Right renal cortex interstitium (tissue), 3 donors: Measurements from ENCODE around the gene ALDOA. TPM values are rescaled to one million over a fixed set of nuclear protein-coding genes. Genes with fewer than 3 reads are reported as not detected.
"Not testable (repeated sequence)": the region's sequence is repeated elsewhere in the genome, so short reads cannot be mapped to it uniquely, and the experiment has no call there.

Experiments used
- DNase-seq, 3 donors: peaks; one replicate each; pipeline ENCODE4 v3.0.0-alpha.2; 2013; ENCODE audit warnings: low read depth in 3 of 3, low spot score in 2 of 3
- polyA plus RNA-seq, 3 donors: library from polyadenylated mRNA; unstranded; fragments of 120-200 nt; gene quantifications; one replicate each; pipeline ENCODE4 v1.2.1, GENCODE V29; 2013; ENCODE audit not compliant: insufficient read length in 3 of 3

Gene ALDOA
- polyA plus RNA-seq: 100 to 1,000 TPM; 451 to 496 (median 456) TPM

GRCh38 chr16:30065102-30065942 is at the start of gene ALDOA:
Gene ALDOA (plus strand): TSS chr16:30065760. CDS start chr16:30066898, 1,138 bp downstream.
- DNase-seq: peak; percentile 90 to 93 (median 92)

GRCh38 chr16:30016555-30017276 is 48.8 kb upstream of the ALDOA start:
- DNase-seq: no peak

- DNase-seq: no peak
Observed at GRCh38 chr16:30017277-30017656, 48.3 kb upstream of the ALDOA start.

DNA sequence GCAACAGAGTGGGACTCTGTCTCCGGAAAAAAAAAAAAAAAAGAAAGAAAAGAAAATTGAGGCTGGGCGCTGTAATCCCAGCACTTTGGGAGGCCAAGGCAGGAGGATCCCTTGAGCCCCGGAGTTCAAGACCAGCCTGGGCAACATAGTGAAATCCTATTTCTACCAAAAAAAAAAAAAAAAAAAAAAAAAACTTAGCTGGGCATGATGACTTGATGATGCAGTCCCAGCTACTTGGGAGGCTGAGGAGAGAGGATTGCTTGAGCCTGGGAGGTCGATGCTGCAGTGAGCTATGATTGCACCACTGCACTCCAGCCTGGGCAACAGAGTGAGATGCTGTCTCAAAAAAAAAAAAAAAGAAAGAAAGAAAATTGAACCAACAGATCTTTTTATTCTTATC is 47.6 kb upstream of the ALDOA start:
- not testable (repeated sequence) for DNase-seq

GRCh38 chr16:30018731-30019158 is 46.8 kb upstream of the ALDOA start:
- no peak for DNase-seq

- DNase-seq: no peak
Observed at GRCh38 chr16:30022887-30023286, 42.7 kb upstream of the ALDOA start, which contains the start of gene C16orf92. Gene C16orf92 (plus strand): TSS chr16:30023198. CDS start chr16:30023341, 143 bp downstream.

DNA sequence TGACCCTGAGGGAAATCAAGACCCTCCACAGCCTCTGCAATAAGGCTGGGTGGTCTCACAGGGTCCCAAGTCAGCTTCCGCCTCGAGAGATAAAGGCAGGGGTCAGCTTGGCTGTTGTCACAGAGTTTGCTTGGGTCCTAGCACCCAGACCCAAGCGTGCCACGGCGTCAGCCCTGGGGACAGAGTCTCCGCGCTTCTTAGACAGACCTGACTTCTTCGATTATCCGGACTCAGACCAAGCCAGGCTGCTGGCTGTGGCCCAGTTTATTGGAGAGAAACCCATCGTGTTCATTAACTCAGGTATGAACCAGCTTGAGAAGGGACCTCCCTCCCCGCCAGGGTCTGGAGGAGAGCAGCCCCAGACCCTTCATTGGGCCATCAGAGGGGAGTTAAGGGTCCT is 42.0 kb upstream of the ALDOA start:
- DNase-seq: no peak

GRCh38 chr16:30024451-30024850 is 41.1 kb upstream of the ALDOA start:
- no peak for DNase-seq

- no peak for DNase-seq
Observed at GRCh38 chr16:30025156-30025555, 40.4 kb upstream of the ALDOA start.

GRCh38 chr16:30025574-30025973 is 40.0 kb upstream of the ALDOA start:
- no peak for DNase-seq

DNA sequence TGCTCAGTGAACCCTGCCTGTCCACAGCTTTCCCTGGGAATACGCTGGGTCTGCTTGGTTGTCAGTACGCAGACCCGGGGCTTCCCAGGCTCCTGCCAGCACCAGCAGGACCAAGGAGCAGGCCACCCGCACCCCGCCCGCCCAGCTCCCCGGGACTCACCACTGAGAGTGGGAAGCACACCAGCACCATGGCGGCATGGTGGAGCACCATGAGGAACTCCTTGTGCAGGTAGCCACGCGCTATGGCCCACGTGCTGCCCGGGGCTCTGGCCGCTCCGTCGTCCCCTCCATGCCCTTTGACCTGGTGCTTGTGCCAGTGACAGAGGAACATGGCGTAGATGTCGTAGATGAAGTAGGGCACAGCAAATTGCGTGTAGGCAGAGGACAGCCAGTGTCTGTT is 39.1 kb upstream of the ALDOA start:
- no peak for DNase-seq

DNA sequence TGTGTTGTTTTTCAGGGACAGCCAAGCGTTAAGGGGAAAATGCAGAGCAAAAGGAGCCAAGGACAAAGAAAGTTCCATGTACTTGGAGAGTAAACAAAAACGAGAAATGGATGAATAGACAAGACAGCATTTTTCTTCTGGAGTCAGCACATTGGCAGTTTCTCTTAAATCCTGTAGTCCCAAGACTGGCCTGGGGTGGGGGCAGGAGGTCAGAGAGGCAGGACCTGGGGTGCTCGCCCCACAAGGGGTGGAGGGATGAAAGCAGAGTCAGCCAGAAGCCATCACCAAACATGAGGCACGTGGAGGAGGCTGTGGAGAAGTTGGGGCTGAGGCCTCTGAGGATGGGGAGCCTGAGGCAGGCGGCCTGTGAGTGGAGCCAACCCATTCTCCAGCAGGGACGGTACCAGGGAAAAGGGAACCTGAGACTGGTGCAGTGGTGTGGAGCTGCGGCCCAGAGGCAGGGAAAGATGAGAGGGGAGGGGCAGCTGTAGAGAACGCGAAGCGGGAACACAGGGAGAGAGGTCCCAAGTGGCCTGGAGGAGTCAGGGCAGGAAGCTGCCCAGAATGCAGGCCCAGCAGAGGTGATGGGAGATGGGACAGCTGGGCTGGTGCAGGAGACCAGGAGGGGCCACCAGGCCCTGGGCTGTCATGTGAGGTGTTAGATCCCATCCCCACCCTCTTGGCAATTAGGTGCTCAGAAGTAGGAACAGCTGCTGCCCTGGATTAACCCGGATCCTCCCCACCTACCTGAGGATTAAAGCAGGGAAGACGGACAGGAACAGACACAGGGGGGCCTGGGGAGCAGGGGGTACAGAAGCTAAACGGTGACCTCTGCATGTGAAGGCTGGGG is 37.7 kb upstream of the ALDOA start:
- no peak for DNase-seq

DNA sequence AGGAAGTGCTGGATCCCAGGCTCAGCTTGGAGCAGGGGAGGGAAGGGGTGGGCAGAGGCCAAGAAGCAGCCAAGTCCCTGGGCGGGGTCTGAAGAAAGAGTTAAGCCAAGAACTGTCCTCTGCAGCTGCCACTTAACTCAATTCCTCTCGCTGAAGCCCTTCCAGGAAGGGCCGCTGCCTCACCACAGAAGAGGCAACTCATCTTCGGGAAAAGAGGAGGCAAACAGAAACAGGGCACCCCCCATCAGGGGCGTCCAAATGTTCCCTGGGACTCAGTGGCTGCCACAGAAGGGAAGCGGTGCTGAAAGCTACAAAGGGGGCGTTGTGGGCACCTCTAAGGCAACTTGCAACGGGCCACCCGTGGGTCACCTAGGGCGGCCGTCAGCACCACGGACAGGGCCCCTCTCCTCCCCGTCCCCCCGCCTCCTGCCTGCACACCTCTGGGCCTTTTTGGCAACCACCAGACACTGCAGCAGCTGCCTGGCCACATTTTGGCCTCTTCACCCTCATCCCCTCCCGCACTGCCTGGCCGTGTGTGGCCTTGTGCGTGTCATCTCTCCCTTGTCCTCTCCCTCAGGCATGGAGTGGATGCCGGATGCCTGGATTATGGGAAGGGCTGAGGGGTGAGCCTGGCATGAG is 37.0 kb upstream of the ALDOA start:
- DNase-seq: no peak

- DNase-seq: no peak
Observed at GRCh38 chr16:30030011-30030685, 35.4 kb upstream of the ALDOA start.

GRCh38 chr16:30030841-30031413 is 34.6 kb upstream of the ALDOA start, which contains the start of gene TLCD3B:
Gene TLCD3B (minus strand): TSS chr16:30031271. CDS start chr16:30030527, 744 bp downstream.
- DNase-seq: no peak

- DNase-seq: no peak
Observed at GRCh38 chr16:30031477-30031918, 34.1 kb upstream of the ALDOA start.

- no peak for DNase-seq
Observed at GRCh38 chr16:30032083-30032819, 33.3 kb upstream of the ALDOA start.

DNA sequence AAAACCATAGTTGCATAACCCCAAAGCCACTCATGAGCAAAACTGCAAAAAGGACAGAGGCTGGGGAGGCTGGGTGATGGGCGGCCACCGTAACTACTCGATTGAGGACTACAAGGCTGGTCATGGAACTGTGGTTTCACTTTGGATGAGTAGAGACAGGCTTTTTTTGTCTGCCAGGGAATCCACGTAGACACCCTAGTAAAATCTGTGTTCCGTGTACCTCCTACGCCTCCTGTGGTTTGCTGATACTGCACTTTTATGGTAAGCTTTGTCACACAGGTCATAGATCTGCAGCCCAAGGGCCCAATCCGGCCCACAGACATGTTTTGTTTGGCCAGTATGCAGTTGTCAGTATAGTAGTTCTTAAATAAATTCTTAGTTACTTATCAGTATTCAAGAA is 32.3 kb upstream of the ALDOA start:
- no peak for DNase-seq

DNA sequence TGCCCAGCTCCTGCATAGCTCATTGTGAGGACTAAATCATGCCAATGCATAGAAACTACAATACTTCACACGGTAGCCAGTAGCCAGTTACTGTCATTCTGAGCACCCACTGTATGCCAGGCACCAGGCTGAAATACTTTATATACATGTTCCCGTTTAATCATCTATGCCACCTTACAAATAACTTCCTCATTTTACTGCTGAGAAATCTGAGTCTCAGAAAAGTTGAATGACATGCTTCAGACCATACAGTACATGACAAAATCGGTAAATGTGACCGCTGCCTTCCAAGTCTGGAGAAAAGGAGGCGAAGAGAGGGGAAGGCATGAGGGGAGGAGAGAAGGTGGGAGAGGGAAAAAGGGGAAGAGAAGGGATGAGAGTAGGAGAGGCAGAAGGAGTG is 25.3 kb upstream of the ALDOA start:
- no peak for DNase-seq
